Subcutaneous adipose tissue (tissue), 4 donors: ENCODE results near the gene P3H4. TPM values are rescaled to one million over a fixed set of nuclear protein-coding genes. Genes with fewer than 3 reads are reported as not detected.

ENCODE experiments used
- total RNA-seq, 4 donors: library from RNA; depleted of rRNA; stranded (reverse); fragments of >200 nt; gene quantifications; one replicate each; pipeline ENCODE4 v1.1.0, GENCODE V29; 2016
- TF ChIP-seq, protein P1 (sequence below): fragments of 450-650 bp; IDR thresholded peaks from one replicate; pipeline ENCODE4 v1.5.1; 2016; ENCODE audit warnings: low read depth, mild to moderate bottlenecking, control low read depth, antibody characterized with exemption, moderate library complexity

The P3H4 gene
- total RNA-seq, 4 donors from 2014 or later = 1.8 to 5.8 (median 5.0) TPM

- TF ChIP-seq, protein P1, sequence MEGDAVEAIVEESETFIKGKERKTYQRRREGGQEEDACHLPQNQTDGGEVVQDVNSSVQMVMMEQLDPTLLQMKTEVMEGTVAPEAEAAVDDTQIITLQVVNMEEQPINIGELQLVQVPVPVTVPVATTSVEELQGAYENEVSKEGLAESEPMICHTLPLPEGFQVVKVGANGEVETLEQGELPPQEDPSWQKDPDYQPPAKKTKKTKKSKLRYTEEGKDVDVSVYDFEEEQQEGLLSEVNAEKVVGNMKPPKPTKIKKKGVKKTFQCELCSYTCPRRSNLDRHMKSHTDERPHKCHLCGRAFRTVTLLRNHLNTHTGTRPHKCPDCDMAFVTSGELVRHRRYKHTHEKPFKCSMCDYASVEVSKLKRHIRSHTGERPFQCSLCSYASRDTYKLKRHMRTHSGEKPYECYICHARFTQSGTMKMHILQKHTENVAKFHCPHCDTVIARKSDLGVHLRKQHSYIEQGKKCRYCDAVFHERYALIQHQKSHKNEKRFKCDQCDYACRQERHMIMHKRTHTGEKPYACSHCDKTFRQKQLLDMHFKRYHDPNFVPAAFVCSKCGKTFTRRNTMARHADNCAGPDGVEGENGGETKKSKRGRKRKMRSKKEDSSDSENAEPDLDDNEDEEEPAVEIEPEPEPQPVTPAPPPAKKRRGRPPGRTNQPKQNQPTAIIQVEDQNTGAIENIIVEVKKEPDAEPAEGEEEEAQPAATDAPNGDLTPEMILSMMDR = no peak
Measured at GRCh38 chr17:41754066-41754465, 57.7 kb downstream of the P3H4 start.

Other genes with a start within 250 kb of the P3H4 start
- gene KRT9, start 239.9 kb downstream of the P3H4 start, total RNA-seq = not detected
- gene KRT14, start 225.1 kb downstream of the P3H4 start, total RNA-seq = 1 to 10 TPM in 2 of 4 donors, not detected in 2; 2.0 to 2.1 TPM
- gene KRT16, start 199.2 kb downstream of the P3H4 start, total RNA-seq = 10 to 100 TPM in 2 of 4 donors, 1 to 10 TPM in 1, not detected in 1; 7.5 to 42.0 (median 30.4) TPM
- not detected for gene KRT17, start 187.4 kb downstream of the P3H4 start, total RNA-seq
- 1,000 to 10,000 TPM in 1 of 4 donors, 100 to 1,000 TPM in 3; 563 to 1,496 (median 636) TPM for gene EIF1, start 123.1 kb downstream of the P3H4 start, total RNA-seq
- not detected for gene GAST, start 99.6 kb downstream of the P3H4 start, total RNA-seq
- not detected for gene HAP1, start 77.3 kb downstream of the P3H4 start, total RNA-seq
- gene JUP, start 25.2 kb downstream of the P3H4 start, total RNA-seq = 10 to 100 TPM; 22.7 to 96.3 (median 57.6) TPM
- 10 to 100 TPM; 13.7 to 34.8 (median 23.1) TPM for gene FKBP10, start 1.1 kb upstream of the P3H4 start, total RNA-seq
- 10 to 100 TPM; 26.7 to 54.4 (median 49.2) TPM for gene NT5C3B, start 24.3 kb upstream of the P3H4 start, total RNA-seq
- gene KLHL10, start 25.9 kb upstream of the P3H4 start, total RNA-seq = under 1 TPM in 3 of 4 donors, not detected in 1; 0.51 to 0.66 (median 0.57) TPM
- 10 to 100 TPM; 15.1 to 20.5 (median 17.8) TPM for gene KLHL11, start 53.5 kb upstream of the P3H4 start, total RNA-seq
- gene ACLY, start 107.0 kb upstream of the P3H4 start, total RNA-seq = 10 to 100 TPM; 50.9 to 75.9 (median 64.1) TPM
- gene ODAD4, start 118.7 kb upstream of the P3H4 start, total RNA-seq = under 1 TPM; 0.33 to 0.88 (median 0.44) TPM
- gene CNP, start 154.8 kb upstream of the P3H4 start, total RNA-seq = 10 to 100 TPM; 25.4 to 96.1 (median 55.2) TPM
- 10 to 100 TPM; 70.1 to 79.6 (median 76.4) TPM for gene DNAJC7, start 205.5 kb upstream of the P3H4 start, total RNA-seq
- gene NKIRAS2, start 208.1 kb upstream of the P3H4 start, total RNA-seq = 10 to 100 TPM; 21.2 to 37.1 (median 29.0) TPM
- 1 to 10 TPM in 1 of 4 donors, under 1 TPM in 2, not detected in 1; 0.17 to 1.7 (median 0.44) TPM for gene C17orf113, start 238.7 kb upstream of the P3H4 start, total RNA-seq